ENCODE measurements around the gene ARHGEF18.

ARHGEF18 gene

GRCh38 chr19:7326105-7326877, 22.4 kb upstream of the ARHGEF18 start:
- no peak overlapping the region for H3K27ac ChIP-seq
- no peak overlapping the region for H3K9ac ChIP-seq (ENCODE audit: insufficient read length)
- no peak overlapping the region for H3K4me3 ChIP-seq
- DNase-seq (ENCODE audit: low read depth, low spot score), result no peak
- no peaks in the 10 kb centered on the region for H3K36me3 ChIP-seq (ENCODE audit: insufficient read depth, low read length)
- TF ChIP-seq POLR2AphosphoS5 (IDR thresholded peaks at IDR 0.05; ENCODE audit: borderline replicate concordance, low read depth, low read length) (no peak), EZH2 (IDR thresholded peaks at IDR 0.05) (no peak), FOXP2 (optimal IDR thresholded peaks at IDR 0.05; ENCODE audit: control extremely low read depth, extremely low read length, insufficient read depth) (no peak)
- no peaks in the 10 kb centered on the region for H3K9me3 ChIP-seq (ENCODE audit: low read depth, low read length)

DNA sequence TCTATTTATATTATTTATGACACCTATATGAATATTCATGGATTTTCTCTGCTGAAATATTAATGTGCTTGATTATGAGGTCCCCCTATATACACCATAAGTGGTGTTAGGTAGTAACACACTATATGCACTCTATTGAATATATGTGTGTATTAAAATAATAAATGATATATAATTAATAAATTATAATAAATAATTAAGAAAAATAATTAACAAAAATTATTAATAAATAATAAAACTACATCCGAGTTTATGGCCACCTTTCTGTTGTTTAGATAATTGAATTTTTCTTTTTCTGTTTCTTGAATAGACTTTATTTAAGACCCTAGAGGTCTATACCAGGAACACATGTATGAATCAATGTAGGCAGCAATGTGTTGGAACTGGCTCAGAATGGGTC, 20.9 kb upstream of the ARHGEF18 start:
- Histone ChIP-seq H3K9ac (ENCODE audit: insufficient read length) (no peak overlapping the region), H3K27ac (no peak overlapping the region), H3K9me3 (ENCODE audit: low read depth, low read length) (no peaks in the 10 kb centered on the region), H3K4me3 (no peak overlapping the region), H3K36me3 (ENCODE audit: insufficient read depth, low read length) (no peaks in the 10 kb centered on the region)
- no peak for TF ChIP-seq FOXP2 (optimal IDR thresholded peaks at IDR 0.05; ENCODE audit: control extremely low read depth, extremely low read length, insufficient read depth)
- no peak for TF ChIP-seq EZH2 (IDR thresholded peaks at IDR 0.05)
- TF ChIP-seq POLR2AphosphoS5 (IDR thresholded peaks at IDR 0.05; ENCODE audit: borderline replicate concordance, low read depth, low read length), result no peak
- DNase-seq (ENCODE audit: low read depth, low spot score), result no peak

GRCh38 chr19:7328647-7329046, 20.1 kb upstream of the ARHGEF18 start:
- Histone ChIP-seq H3K27ac (no peak overlapping the region), H3K4me3 (no peak overlapping the region), H3K9ac (ENCODE audit: insufficient read length) (no peak overlapping the region), H3K36me3 (ENCODE audit: insufficient read depth, low read length) (no peaks in the 10 kb centered on the region), H3K9me3 (ENCODE audit: low read depth, low read length) (no peaks in the 10 kb centered on the region)
- TF ChIP-seq FOXP2 (optimal IDR thresholded peaks at IDR 0.05; ENCODE audit: control extremely low read depth, extremely low read length, insufficient read depth) (no peak), POLR2AphosphoS5 (IDR thresholded peaks at IDR 0.05; ENCODE audit: borderline replicate concordance, low read depth, low read length) (no peak), EZH2 (IDR thresholded peaks at IDR 0.05) (no peak)
- DNase-seq (ENCODE audit: low read depth, low spot score), result no peak

- no peaks in the 10 kb centered on the region for H3K9me3 ChIP-seq (ENCODE audit: low read depth, low read length)
- no peak overlapping the region for H3K27ac ChIP-seq
- no peaks in the 10 kb centered on the region for H3K36me3 ChIP-seq (ENCODE audit: insufficient read depth, low read length)
- no peak overlapping the region for H3K9ac ChIP-seq (ENCODE audit: insufficient read length)
- no peak overlapping the region for H3K4me3 ChIP-seq
- no peak for DNase-seq (ENCODE audit: low read depth, low spot score)
- TF ChIP-seq FOXP2 (optimal IDR thresholded peaks at IDR 0.05; ENCODE audit: control extremely low read depth, extremely low read length, insufficient read depth) (no peak), EZH2 (IDR thresholded peaks at IDR 0.05) (no peak), POLR2AphosphoS5 (IDR thresholded peaks at IDR 0.05; ENCODE audit: borderline replicate concordance, low read depth, low read length) (no peak)
Observed at GRCh38 chr19:7331446-7331845, 17.3 kb upstream of the ARHGEF18 start.

DNA sequence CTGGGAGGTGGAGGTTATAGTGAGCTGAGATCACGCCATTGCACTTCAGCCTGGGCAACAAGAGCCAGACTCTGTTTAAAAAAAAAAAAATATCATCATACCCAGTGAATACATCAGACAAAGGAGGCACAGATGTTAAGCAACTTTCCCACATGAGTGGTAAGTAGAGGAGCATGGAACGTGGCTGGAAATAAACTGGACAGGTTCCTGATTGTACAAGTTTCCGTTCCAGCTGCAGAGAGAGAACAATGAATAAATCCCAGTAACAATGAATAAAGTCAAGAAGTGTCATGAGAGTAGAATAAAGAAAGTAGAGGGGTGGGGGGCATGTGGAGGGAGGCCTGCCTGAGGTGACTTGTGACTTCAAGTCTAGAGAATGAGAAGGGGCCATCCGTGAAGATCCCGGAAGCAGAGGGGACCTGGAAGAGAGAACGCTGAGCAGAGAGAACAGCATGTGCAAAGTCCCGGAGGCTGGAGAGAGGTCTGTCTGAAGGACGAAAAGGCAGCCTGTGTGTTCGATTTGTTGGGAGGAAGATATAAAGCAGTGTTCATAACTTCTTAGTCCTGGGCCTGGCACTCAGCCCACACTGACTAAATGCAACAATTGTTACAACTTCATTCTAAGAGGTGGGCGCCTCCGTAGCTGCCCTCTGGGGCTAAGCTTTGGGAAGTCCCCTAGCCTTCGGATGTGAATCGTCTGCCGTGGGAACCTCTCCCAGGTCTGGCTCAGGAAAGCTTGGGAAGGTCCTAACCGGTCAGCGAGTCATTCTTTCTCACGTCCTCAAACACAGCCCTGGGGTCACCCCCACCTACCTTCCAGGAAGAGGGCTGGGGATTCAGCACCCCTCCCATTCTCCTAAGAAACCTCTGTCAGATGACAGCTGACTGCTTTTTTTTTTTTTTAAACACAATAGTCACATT, 15.3 kb upstream of the ARHGEF18 start:
- Histone ChIP-seq H3K9ac (ENCODE audit: insufficient read length) (no peak overlapping the region), H3K9me3 (ENCODE audit: low read depth, low read length) (no peaks in the 10 kb centered on the region), H3K36me3 (ENCODE audit: insufficient read depth, low read length) (no peaks in the 10 kb centered on the region), H3K4me3 (no peak overlapping the region), H3K27ac (no peak overlapping the region)
- DNase-seq (ENCODE audit: low read depth, low spot score), result no peak
- TF ChIP-seq FOXP2 (optimal IDR thresholded peaks at IDR 0.05; ENCODE audit: control extremely low read depth, extremely low read length, insufficient read depth) (no peak), EZH2 (IDR thresholded peaks at IDR 0.05) (no peak), POLR2AphosphoS5 (IDR thresholded peaks at IDR 0.05; ENCODE audit: borderline replicate concordance, low read depth, low read length) (no peak)

- Histone ChIP-seq H3K9me3 (ENCODE audit: low read depth, low read length) (no peaks in the 10 kb centered on the region), H3K4me3 (no peak overlapping the region), H3K9ac (ENCODE audit: insufficient read length) (no peak overlapping the region), H3K36me3 (ENCODE audit: insufficient read depth, low read length) (no peaks in the 10 kb centered on the region), H3K27ac (no peak overlapping the region)
- no peak for DNase-seq (ENCODE audit: low read depth, low spot score)
- TF ChIP-seq POLR2AphosphoS5 (IDR thresholded peaks at IDR 0.05; ENCODE audit: borderline replicate concordance, low read depth, low read length), result no peak
- TF ChIP-seq EZH2 (IDR thresholded peaks at IDR 0.05), result no peak
- TF ChIP-seq FOXP2 (optimal IDR thresholded peaks at IDR 0.05; ENCODE audit: control extremely low read depth, extremely low read length, insufficient read depth), result no peak
Observed at GRCh38 chr19:7336321-7336973, 12.3 kb upstream of the ARHGEF18 start.

GRCh38 chr19:7337380-7338194, 11.2 kb upstream of the ARHGEF18 start:
- Histone ChIP-seq H3K9ac (ENCODE audit: insufficient read length) (no peak overlapping the region), H3K9me3 (ENCODE audit: low read depth, low read length) (no peaks in the 10 kb centered on the region), H3K36me3 (ENCODE audit: insufficient read depth, low read length) (no peaks in the 10 kb centered on the region), H3K27ac (no peak overlapping the region), H3K4me3 (no peak overlapping the region)
- no peak for TF ChIP-seq FOXP2 (optimal IDR thresholded peaks at IDR 0.05; ENCODE audit: control extremely low read depth, extremely low read length, insufficient read depth)
- TF ChIP-seq POLR2AphosphoS5 (IDR thresholded peaks at IDR 0.05; ENCODE audit: borderline replicate concordance, low read depth, low read length), result no peak
- no peak for TF ChIP-seq EZH2 (IDR thresholded peaks at IDR 0.05)
- DNase-seq (ENCODE audit: low read depth, low spot score), result no peak
